Measurements from ENCODE around the gene RAMP3.
A peak's percentile ranks its signal among the peaks of the same experiment; 100 is the strongest.
"Not testable (repeated sequence)": the region's sequence is repeated elsewhere in the genome, so short reads cannot be mapped to it uniquely, and the experiment has no call there.

Gene RAMP3

DNA sequence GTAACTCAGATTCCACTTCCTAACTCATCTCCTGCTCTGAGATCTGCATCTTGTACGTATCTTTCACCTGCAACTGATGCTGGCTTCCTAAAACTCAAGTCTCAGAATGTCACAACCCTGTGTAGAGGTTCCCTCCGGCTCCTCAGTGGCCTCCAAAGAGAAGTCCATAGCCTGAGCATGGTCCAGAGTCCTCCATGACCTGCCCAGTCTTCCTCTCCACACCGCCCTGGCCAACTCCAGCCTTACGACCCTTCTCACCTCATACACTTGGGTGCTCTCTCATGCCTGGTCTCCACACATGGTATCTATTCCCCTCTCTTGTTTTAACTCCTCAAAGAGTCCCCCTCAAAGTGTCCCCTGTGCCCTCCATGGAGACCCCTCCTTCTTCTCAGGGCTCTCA is 41.9 kb downstream of the RAMP3 start:
- DNase-seq, result no peak

- DNase-seq, result no peak
Observed at GRCh38 chr7:45202625-45203024, 45.0 kb downstream of the RAMP3 start.

- DNase-seq, result no peak
Observed at GRCh38 chr7:45203036-45203435, 45.4 kb downstream of the RAMP3 start.

DNA sequence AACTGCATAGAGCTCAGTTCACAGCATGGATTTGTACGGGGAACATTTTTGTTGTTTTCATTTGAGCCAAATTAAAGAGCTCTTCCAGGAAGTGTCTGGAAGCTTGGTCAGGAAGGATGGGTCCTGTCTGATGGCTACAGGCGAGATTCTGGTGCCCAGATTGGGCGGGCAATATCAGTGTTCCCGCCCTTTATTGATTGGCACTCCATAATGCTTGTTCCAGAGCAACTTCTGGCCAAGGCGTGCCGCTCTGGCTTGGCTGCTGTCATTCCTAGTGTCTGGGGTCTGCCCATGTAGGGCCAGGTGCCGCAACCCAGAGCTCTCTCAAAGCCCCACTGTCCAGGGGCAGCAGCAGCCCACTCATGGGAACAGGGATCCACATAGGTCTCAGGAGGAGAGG is 45.9 kb downstream of the RAMP3 start:
- DNase-seq, result no peak

DNA sequence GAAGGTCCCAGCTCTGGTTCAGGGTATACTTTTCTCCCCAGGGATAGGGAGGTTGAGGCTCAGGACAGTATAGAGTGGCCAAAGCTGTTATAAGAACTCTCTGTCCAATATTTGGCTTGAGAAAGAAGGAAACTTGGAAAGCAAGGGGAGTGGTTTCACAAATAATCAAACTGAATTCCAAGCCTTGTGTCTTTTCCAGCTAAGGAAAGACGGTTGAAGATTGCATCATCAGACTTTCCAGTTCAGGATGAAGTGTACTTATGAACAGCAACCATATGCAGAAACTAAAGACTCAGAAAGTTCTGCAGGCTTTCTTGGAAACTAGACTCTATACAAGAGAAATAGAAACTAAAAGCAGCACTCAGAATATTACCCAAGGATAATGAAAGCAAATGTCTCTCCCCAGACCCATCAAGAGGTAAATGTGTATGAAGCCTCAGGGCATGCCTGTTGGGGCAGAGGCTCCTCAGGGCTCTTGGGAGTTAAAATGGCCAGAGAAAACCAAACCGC is 46.4 kb downstream of the RAMP3 start:
- no peak for DNase-seq

DNA sequence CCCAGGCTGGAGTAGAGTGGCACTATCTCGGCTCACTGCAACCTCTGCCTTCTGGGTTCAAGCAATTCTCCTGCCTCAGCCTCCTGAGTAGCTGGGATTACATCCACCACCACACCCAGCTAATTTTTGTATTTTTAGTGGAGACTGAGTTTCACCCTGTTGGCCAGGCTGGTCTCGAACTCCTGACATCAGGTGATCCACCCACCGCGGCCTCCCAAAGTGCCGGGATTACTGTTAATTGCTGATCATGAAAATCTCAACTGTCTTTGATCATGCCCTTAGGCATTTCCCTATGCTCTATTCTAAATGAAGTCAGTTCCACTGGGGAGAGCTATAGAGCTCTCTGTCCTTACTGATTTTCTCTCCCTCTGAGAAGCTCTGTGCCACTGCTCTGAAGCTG is 48.7 kb downstream of the RAMP3 start:
- not testable (repeated sequence) for DNase-seq

DNA sequence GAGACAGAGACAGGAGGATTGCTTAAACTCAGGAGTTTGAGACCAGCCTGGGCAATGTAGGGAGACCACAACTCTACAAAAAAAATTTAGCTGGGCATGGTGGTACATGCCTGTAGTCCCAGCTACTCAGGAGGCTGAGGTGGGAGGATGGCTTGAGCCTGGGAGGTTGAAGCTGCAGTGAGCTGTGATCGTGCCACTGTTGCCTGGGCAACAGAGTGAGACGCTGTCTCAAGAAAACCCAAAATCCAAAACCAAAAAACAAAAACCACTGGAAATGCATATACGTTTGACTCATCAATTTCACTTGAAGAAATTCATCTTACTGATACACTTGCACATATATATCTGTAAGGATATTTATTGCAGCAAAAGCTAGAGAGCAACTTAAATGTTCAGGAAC is 52.3 kb downstream of the RAMP3 start:
- DNase-seq, result not testable (repeated sequence)

- no peak for DNase-seq
Observed at GRCh38 chr7:45211066-45211465, 53.5 kb downstream of the RAMP3 start.

- no peak for DNase-seq
Observed at GRCh38 chr7:45211958-45212357, 54.4 kb downstream of the RAMP3 start.

GRCh38 chr7:45212606-45213005 is 55.0 kb downstream of the RAMP3 start:
- DNase-seq, result no peak

DNA sequence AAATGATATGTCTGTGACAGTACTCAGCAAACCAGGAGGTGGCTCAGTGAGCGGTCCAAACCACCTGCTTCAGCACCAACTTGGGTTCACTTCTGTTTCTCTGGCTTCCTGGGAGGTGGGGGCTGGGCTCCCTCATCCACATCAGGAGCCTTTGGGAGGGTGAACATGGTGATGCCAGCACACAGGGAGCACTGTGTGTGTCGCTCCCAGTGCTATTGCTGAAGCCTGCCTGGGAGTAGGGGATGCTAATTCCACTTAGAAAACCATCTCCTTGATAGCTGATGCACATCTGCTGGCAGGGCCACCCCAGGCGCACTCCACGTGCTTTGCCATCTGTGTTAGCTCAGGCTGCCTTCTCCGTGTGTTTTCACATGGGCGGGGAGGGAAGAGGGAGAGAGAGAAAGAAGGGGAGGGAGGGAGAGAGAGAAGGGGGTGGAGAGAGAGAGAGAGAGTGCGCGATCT is 58.0 kb downstream of the RAMP3 start:
- peak; percentile 28 for DNase-seq

DNA sequence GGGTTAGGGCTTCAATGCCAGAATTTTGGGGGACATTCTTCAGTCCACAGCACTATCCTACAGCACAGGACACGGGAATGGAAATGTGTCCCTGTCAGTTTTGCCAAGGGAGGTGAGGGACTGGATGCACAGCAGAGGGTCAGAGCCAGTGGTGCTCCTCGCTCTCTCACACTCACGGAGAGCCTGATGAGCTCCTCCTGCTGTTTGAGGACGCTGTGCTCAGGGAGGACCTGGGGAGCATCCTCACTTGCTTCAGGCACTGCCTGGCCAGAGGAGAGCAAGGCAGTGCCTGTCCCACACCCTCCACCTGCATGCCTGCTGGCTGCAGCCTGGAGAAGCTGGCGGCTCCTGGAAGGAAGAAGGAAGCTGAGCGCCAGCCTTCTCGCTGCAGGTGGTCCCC is 58.6 kb downstream of the RAMP3 start:
- no peak for DNase-seq

DNA sequence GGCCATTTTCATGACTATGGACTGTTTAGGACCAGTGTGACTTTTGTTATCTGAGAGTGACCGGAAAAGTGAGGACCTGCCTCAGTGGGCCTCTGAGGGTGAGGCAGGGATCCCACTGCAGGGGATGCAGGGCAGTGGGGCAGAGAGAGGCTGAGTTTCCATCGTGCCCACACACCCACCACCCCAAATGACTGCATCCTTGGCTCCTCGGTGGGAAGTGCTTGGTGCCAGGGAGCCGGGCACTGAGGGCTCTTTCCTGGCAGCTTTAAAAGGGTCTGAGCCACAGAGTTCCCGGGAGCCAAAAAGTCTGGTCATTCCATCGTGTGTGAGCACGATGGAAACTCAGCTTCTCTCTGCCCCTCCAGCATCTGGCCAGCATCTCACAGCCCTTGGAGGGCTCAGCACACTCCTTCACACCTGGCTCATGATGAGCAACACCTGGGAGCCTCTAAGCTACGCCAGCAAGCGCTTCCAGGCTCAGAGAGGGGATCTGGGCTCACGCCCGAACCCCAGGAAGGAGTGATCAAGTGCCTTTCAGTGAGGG is 59.1 kb downstream of the RAMP3 start:
- DNase-seq, result no peak

DNA sequence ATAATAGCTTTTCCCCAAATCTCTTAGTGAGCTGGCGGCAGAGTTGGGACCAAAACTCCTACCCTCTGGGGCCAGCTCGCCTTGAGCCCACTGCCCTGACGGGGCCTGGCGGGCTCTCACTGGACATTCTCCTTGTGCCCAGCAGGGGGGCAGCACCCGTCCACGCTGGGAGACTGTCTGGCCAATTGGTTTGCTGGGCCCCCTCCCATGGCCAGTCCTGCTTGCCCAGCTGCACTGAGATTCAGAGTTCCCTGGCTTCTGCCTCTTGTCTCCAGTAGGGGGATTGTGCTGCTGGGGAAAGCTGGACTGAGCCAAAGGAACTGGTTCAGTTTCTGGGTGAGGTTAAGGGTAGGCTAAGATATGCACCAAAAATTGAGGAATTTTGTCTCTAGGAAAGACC is 59.8 kb downstream of the RAMP3 start:
- DNase-seq, result peak; percentile 8

GRCh38 chr7:45219130-45219529 is 61.5 kb downstream of the RAMP3 start:
- DNase-seq, result no peak

GRCh38 chr7:45219801-45220435 is 62.3 kb downstream of the RAMP3 start:
- no peak for DNase-seq

- no peak for DNase-seq
Observed at GRCh38 chr7:45220846-45221618, 63.4 kb downstream of the RAMP3 start.

GRCh38 chr7:45221896-45222604 is 64.5 kb downstream of the RAMP3 start:
- DNase-seq, result no peak

DNA sequence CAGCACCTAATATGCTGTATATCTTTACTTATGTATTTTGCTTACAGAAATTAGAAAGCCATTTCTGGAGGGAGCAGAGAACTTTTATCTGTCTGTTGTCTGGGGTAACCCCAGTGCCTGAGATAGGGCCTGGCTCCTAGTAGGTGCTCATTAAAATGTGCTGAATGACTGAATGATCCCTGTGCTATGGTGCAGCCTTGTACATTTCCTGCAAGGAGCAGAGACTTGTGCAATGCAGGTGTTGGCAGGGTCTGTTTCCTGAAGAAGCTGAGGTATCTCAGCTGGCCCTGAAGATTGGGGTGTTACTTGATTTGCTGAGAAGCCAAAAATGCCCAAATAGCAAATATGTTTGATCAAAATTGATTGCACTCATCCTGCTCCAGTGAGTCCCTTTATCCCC is 65.5 kb downstream of the RAMP3 start:
- no peak for DNase-seq

- DNase-seq, result no peak
Observed at GRCh38 chr7:45223728-45224630, 66.4 kb downstream of the RAMP3 start.

DNA sequence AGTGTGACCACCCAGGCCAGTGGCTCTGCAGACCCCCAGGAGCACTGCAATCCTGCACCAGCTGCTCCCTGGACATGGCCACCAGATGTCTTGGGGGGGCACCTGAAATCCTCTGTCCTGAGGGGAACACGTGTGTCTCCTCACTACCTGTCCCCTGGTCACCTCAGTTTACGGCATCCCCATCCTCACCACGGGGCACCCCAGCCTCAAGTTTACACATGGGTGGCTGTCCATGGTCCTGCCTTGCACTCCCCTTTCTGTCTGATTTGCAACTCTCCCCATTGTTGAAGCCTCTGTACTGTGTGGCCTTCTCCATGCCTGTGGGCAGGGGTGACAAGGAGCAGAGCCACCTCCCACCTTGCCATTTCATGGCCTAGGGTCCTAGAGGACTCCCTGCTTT is 67.2 kb downstream of the RAMP3 start:
- DNase-seq, result no peak

DNA sequence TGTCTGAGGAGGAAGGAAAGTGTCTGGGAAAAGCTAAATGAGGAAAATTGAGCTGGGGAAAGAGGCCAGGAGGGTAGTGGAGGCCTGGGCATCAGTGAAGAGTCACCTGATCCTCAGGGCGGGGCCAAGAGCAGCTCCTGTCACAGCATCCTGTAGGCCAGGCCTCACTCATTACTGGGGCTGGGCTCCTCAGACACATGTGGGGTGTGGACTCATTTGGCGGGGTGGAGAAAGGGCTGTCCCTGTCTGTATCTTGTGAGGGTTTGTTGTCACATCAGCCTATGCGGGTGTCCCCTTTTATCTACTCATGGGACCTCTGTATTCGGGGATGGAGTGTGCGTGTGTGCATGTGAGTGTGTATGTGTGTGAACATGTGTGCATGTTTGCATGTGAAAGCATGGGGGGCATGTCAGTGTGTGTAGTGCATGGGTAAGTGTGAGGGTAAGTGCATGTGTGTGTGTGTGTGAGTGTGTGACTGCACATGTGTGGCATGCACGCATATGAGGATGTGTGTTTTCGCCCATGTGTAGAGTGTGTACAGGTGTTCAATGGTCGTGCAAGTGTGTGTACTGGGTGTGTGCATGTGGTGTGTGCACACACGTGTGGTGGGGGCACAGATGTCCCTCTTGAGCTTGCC is 67.8 kb downstream of the RAMP3 start:
- DNase-seq, result no peak
